CD14-positive monocyte (primary cell): Measurements from ENCODE around the gene PRKN. TPM values are rescaled to one million over a fixed set of nuclear protein-coding genes. Genes with fewer than 3 reads are reported as not detected.
A peak's percentile ranks its signal among the peaks of the same experiment; 100 is the strongest.

Experiments
- DNase-seq, 3 donors: peaks; one replicate each; pipeline ENCODE4 v3.0.0-alpha.2; 2011 to 2022
- H2AFZ ChIP-seq: 2 replicates; pipeline ENCODE4 v1.6.0; 2012; ENCODE audit warnings: mild to moderate bottlenecking, low read depth, low read length, inconsistent platforms; ENCODE audit not compliant: insufficient read depth, poor library complexity, severe bottlenecking
- H3K27ac ChIP-seq, 2 donors: 1 replicate in 1 of 2; 2 replicates in 1 of 2; pipeline ENCODE4 v1.5.1; 2012 to 2013; ENCODE audit warnings: low read length in 2 of 2, control low read depth in 1 of 2, inconsistent platforms in 1 of 2, low read depth in 1 of 2, mild to moderate bottlenecking in 1 of 2
- H3K27me3 ChIP-seq, 2 donors: one replicate each; pipeline versions ENCODE4 v1.6.0 to v1.6.1; 2011 to 2013; ENCODE audit warnings: low read length in 2 of 2; ENCODE audit not compliant: control insufficient read depth in 2 of 2, insufficient read depth in 2 of 2
- H3K36me3 ChIP-seq, 2 donors: replicated peaks in 1 of 2; 1 replicate in 1 of 2; 2 replicates in 1 of 2; pipeline versions ENCODE4 v1.5.1 to v1.6.1; 2012 to 2013; ENCODE audit warnings: low read length in 2 of 2, control low read depth in 1 of 2, inconsistent platforms in 1 of 2, mild to moderate bottlenecking in 1 of 2; ENCODE audit not compliant: insufficient read depth in 2 of 2, control insufficient read depth in 1 of 2
- H3K4me1 ChIP-seq, 2 donors: 1 replicate in 1 of 2; 2 replicates in 1 of 2; pipeline versions ENCODE4 v1.5.1 to v1.6.1; 2012 to 2013; ENCODE audit warnings: low read length in 2 of 2, control low read depth in 1 of 2, inconsistent platforms in 1 of 2, mild to moderate bottlenecking in 1 of 2, moderate library complexity in 1 of 2; ENCODE audit not compliant: insufficient read depth in 2 of 2, control insufficient read depth in 1 of 2
- H3K4me2 ChIP-seq: replicated peaks from 2 replicates; pipeline ENCODE3; 2012; ENCODE audit warnings: low read length, moderate library complexity, mild to moderate bottlenecking; ENCODE audit not compliant: poor library complexity, severe bottlenecking; ENCODE audit errors: extremely low read depth
- H3K4me3 ChIP-seq, 3 experiments: fragments of 200-600 bp in 1 of 3; sonication (generic) in 1 of 3; replicated peaks in 1 of 3; 1 replicate in 2 of 3; 2 replicates in 1 of 3; pipeline ENCODE4 v1.5.1; 2011 to 2013; ENCODE audit warnings: low read length in 3 of 3, mild to moderate bottlenecking in 3 of 3, control low read depth in 2 of 3, low read depth in 2 of 3, inconsistent platforms in 1 of 3, moderate library complexity in 1 of 3
- H3K79me2 ChIP-seq: 2 replicates; pipeline ENCODE4 v1.6.0; 2012; ENCODE audit warnings: mild to moderate bottlenecking, control low read depth, inconsistent platforms, low read length, moderate library complexity; ENCODE audit not compliant: insufficient read depth
- H3K9ac ChIP-seq: 2 replicates; pipeline ENCODE4 v1.6.0; 2017; ENCODE audit warnings: low read length, mild to moderate bottlenecking; ENCODE audit not compliant: insufficient read depth, poor library complexity, severe bottlenecking
- H3K9me3 ChIP-seq, 2 donors: replicated peaks in 1 of 2; 1 replicate in 1 of 2; 2 replicates in 1 of 2; pipeline versions ENCODE4 v1.5.1 to v1.6.1; 2012 to 2013; ENCODE audit warnings: low read length in 2 of 2, control low read depth in 1 of 2; ENCODE audit not compliant: control insufficient read depth in 1 of 2, insufficient read depth in 1 of 2
- H4K20me1 ChIP-seq: 2 replicates; pipeline ENCODE4 v1.6.0; 2012; ENCODE audit warnings: mild to moderate bottlenecking, low read length, control low read depth, moderate library complexity; ENCODE audit not compliant: insufficient read depth
- H3K27ac Mint-ChIP-seq, 7 donors: one replicate each; pipeline ENCODE4 v1.8.0; 2020; ENCODE audit warnings: mild to moderate bottlenecking in 7 of 7, mixed read lengths in 7 of 7, moderate library complexity in 6 of 7, inconsistent platforms in 2 of 7
- H3K27me3 Mint-ChIP-seq, 3 donors: one replicate each; pipeline ENCODE4 v1.8.0; 2021 to 2022; ENCODE audit warnings: low read depth in 3 of 3, mild to moderate bottlenecking in 3 of 3, mixed read lengths in 3 of 3, moderate library complexity in 3 of 3, inconsistent platforms in 1 of 3
- H3K36me3 Mint-ChIP-seq, 2 donors: one replicate each; pipeline ENCODE4 v1.8.0; 2020; ENCODE audit warnings: mixed read lengths in 2 of 2, inconsistent platforms in 1 of 2, mild to moderate bottlenecking in 1 of 2
- H3K4me1 Mint-ChIP-seq: one replicate; pipeline ENCODE4 v1.8.0; 2020; ENCODE audit warnings: mild to moderate bottlenecking, mixed read lengths
- H3K4me3 Mint-ChIP-seq, 2 donors: one replicate each; pipeline ENCODE4 v1.8.0; 2020; ENCODE audit warnings: mild to moderate bottlenecking in 2 of 2, mixed read lengths in 2 of 2, moderate library complexity in 1 of 2
- H3K9me3 Mint-ChIP-seq, 7 donors: one replicate each; pipeline ENCODE4 v1.8.0; 2020 to 2022; ENCODE audit warnings: mixed read lengths in 7 of 7, mild to moderate bottlenecking in 6 of 7, moderate library complexity in 6 of 7, inconsistent platforms in 2 of 7
- WGBS: methylation state at CpG from one replicate; pipeline ENCODE4 v1.1.5; 2013; ENCODE audit warnings: missing lambda C conversion rate; ENCODE audit not compliant: insufficient coverage; 5-methylcytosine and 5-hydroxymethylcytosine counted together
- intact Hi-C, 2 donors: fragments of 100-400 bp; cut with micrococcal nuclease; formaldehyde crosslinking; loops; one replicate each; pipeline versions ENCODE4 v1.15.0 to v1.15.1; 2023
- polyA plus RNA-seq, 3 donors: library from polyadenylated mRNA; depleted of rRNA in 1 of 3; unstranded in 2 of 3; stranded (reverse) in 1 of 3; fragments of 300-500 nt in 2 of 3; fragments of >200 nt in 1 of 3; fragmentation: Illumina TruSeq in 2 of 3; gene quantifications; 1 replicate in 2 of 3; 2 replicates in 1 of 3; pipeline ENCODE4 v1.2.3, GENCODE V29; 2012 to 2021
- TF ChIP-seq, protein P1 (sequence below): fragments of 200-600 bp; IDR thresholded peaks from one replicate; pipeline ENCODE4 v1.8.0; 2022; ENCODE audit warnings: antibody characterized with exemption, mild to moderate bottlenecking

The PRKN gene
- polyA plus RNA-seq, 3 donors = 0.19 to 0.21 TPM; not detected in 1

DNA sequence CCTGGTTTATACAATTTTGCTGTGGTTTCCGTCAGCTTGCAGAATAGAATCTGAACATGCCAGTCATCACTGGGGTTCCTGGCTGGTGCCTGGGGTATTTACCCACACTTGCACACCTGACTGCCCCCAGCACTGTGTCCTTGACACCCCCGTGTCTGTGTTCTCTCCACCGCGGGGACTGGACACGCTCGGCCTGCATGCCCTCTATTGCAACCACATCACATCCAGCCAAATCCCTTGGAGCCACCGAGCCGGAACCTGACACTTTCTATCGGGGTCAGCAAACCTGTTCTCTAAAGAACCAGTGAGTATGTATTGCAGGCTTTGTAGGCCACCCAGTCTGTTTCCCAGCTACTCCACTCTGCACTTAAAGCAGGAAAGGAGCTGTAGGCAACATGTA is 527.5 kb downstream of the PRKN start:
- intact Hi-C loops = no loop called here
- Mint-ChIP-seq H3K4me1 (no peaks in the 10 kb centered on the region), H3K9me3 (no peaks in the 10 kb centered on the region), H3K27me3 (peaks cover 0 to 2% (median 0%) of the 10 kb centered on the region in 3 donors), H3K27ac (no peak overlapping the region), H3K36me3 (no peaks in the 10 kb centered on the region), H3K4me3 (no peak overlapping the region)
- 90% methylated on average over 5 of the region's 9 CpGs for WGBS
- TF ChIP-seq, protein P1, sequence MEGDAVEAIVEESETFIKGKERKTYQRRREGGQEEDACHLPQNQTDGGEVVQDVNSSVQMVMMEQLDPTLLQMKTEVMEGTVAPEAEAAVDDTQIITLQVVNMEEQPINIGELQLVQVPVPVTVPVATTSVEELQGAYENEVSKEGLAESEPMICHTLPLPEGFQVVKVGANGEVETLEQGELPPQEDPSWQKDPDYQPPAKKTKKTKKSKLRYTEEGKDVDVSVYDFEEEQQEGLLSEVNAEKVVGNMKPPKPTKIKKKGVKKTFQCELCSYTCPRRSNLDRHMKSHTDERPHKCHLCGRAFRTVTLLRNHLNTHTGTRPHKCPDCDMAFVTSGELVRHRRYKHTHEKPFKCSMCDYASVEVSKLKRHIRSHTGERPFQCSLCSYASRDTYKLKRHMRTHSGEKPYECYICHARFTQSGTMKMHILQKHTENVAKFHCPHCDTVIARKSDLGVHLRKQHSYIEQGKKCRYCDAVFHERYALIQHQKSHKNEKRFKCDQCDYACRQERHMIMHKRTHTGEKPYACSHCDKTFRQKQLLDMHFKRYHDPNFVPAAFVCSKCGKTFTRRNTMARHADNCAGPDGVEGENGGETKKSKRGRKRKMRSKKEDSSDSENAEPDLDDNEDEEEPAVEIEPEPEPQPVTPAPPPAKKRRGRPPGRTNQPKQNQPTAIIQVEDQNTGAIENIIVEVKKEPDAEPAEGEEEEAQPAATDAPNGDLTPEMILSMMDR = no peak
- DNase-seq = no peak
- no peaks in the 10 kb centered on the region for H3K79me2 ChIP-seq
- H3K4me1 ChIP-seq = peaks cover 0 to 3% of the 10 kb centered on the region in 2 donors
- H3K9me3 ChIP-seq = no peaks in the 10 kb centered on the region
- H3K27ac ChIP-seq = no peak overlapping the region
- no peak overlapping the region for H3K4me3 ChIP-seq
- H3K4me2 ChIP-seq = no peak overlapping the region
- no peaks in the 10 kb centered on the region for H3K27me3 ChIP-seq
- H4K20me1 ChIP-seq = no peaks in the 10 kb centered on the region
- H3K9ac ChIP-seq = no peak overlapping the region
- no peak overlapping the region for H2AFZ ChIP-seq
- no peaks in the 10 kb centered on the region for H3K36me3 ChIP-seq

DNA sequence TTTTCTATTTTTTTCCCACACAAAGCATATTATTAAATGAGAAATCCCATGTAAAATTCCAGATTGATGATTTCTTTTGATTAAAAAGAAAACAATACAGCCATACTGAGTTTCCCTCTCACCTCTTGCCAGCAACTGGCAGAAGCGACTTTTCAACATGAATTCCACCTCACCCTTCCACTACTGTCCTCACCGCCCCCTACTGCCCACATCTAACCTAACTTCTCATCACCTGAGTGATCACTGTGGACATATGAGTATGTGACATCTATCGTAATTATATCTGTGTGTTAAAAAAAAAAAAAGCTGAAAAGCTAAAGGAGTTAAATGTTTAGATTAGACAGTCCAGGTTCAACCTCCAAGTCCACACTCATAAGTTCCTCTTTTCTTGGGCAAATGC is 528.6 kb downstream of the PRKN start:
- Mint-ChIP-seq H3K27me3 (peaks cover 0 to 2% (median 0%) of the 10 kb centered on the region in 3 donors), H3K4me3 (no peak overlapping the region)

More for the DNA sequence above, 528.6 kb downstream of the PRKN start:
- no peak overlapping the region for H3K9ac ChIP-seq
- H3K4me3 ChIP-seq = no peak overlapping the region
- H3K27ac Mint-ChIP-seq = no peak overlapping the region
- TF ChIP-seq, protein P1 = peak; percentile 8
- no peaks in the 10 kb centered on the region for H3K36me3 ChIP-seq
- no peaks in the 10 kb centered on the region for H3K4me1 Mint-ChIP-seq
- no peaks in the 10 kb centered on the region for H3K9me3 Mint-ChIP-seq
- peaks cover 0 to 3% of the 10 kb centered on the region in 2 donors for H3K4me1 ChIP-seq
- no peaks in the 10 kb centered on the region for H3K36me3 Mint-ChIP-seq
- no peak for DNase-seq
- no peaks in the 10 kb centered on the region for H3K79me2 ChIP-seq
- intact Hi-C loops = no loop called here
- no peak overlapping the region for H3K27ac ChIP-seq
- H3K27me3 ChIP-seq = no peaks in the 10 kb centered on the region
- H4K20me1 ChIP-seq = no peaks in the 10 kb centered on the region
- WGBS = no CpG with 5 or more reads among the region's 3 CpGs
- no peaks in the 10 kb centered on the region for H3K9me3 ChIP-seq
- no peak overlapping the region for H3K4me2 ChIP-seq
- no peak overlapping the region for H2AFZ ChIP-seq
